Muscle layer of duodenum (tissue), 2 donors: ENCODE measurements around the gene PTAFR.
A peak's percentile ranks its signal among the peaks of the same experiment; 100 is the strongest.
"Not testable (repeated sequence)": the region's sequence is repeated elsewhere in the genome, so short reads cannot be mapped to it uniquely, and the experiment has no call there.

Experiments
- H3K27ac ChIP-seq: one replicate; pipeline ENCODE4 v1.7.0; 2013; ENCODE audit warnings: mild to moderate bottlenecking, low read length
- H3K27me3 ChIP-seq: one replicate; pipeline ENCODE4 v1.7.0; 2013; ENCODE audit warnings: low read depth, mild to moderate bottlenecking, control low read depth, low read length
- H3K36me3 ChIP-seq, 2 donors: one replicate each; pipeline ENCODE4 v1.7.0; 2013; ENCODE audit warnings: low read length in 2 of 2, control low read depth in 1 of 2, mild to moderate bottlenecking in 1 of 2; ENCODE audit not compliant: insufficient read depth in 2 of 2, control insufficient read depth in 1 of 2
- H3K4me1 ChIP-seq, 2 donors: one replicate each; pipeline ENCODE4 v1.7.0; 2013; ENCODE audit warnings: low read length in 2 of 2, mild to moderate bottlenecking in 2 of 2, control low read depth in 1 of 2, moderate library complexity in 1 of 2; ENCODE audit not compliant: insufficient read depth in 2 of 2, control insufficient read depth in 1 of 2
- H3K4me3 ChIP-seq, 2 donors: one replicate each; pipeline ENCODE4 v1.7.0; 2013; ENCODE audit warnings: low read length in 2 of 2, low read depth in 1 of 2, mild to moderate bottlenecking in 1 of 2
- H3K9me3 ChIP-seq, 2 donors: one replicate each; pipeline ENCODE4 v1.7.0; 2013; ENCODE audit warnings: low read length in 2 of 2, control low read depth in 1 of 2, mild to moderate bottlenecking in 1 of 2; ENCODE audit not compliant: control insufficient read depth in 1 of 2
- donor health status: healthy.

The PTAFR gene

DNA sequence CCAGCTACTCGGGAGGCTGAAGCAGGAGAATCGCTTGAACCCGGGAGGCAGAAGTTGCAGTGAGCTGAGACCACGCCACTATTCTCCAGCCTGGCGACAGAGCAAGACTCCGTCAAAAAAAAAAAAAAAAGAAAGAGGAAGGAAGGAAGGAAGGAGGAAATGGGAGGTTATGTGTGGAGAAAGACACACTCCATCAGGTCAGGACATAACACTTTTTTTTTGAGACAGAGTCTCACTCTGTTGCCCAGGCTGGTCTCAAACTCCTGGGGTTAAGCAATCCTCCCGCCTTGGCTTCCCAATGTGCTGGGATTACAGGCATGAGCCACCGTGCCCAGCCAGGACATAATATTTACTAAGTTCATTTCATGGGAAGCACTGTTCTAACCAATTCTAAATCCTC is 36.6 kb downstream of the PTAFR start:
- not testable (repeated sequence) for H3K36me3 ChIP-seq, H3K27ac ChIP-seq, H3K27me3 ChIP-seq, H3K9me3 ChIP-seq, H3K4me3 ChIP-seq, H3K4me1 ChIP-seq

DNA sequence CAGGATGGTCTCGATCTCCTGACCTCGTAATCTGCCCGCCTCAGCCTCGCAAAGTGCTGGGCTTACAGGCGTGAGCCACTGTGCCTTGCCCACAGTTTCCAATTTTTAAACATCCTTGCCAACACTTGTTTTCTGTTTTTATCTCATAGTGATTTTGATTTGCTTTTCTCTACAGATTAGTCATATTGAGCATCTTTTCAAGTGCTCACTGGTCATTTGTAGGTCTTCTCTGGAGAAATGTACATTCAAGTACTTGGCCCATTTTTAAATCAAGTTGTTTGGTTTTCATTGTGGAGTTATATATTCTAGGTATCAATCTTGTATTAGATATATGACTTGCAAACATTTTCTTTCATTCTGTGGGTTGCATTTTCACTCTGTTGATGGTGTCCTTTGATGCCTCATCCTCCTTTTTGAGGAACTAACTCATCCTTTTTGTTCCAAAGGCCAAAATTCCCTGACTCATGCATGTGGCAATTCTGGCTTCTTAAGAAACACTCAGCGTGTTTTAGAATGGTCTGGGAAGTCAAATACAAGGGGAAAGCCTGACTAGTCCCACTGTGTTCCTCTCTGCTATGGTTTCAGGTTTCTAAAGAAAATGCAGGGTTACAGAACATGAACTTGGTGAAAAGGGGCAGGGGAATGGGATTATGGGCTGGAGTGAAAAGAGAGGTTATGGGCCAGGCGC is 37.3 kb downstream of the PTAFR start:
- Histone ChIP-seq H3K27ac (no peak overlapping the region), H3K4me3 (no peak overlapping the region), H3K9me3 (no peaks in the 10 kb centered on the region), H3K27me3 (no peaks in the 10 kb centered on the region), H3K36me3 (no peaks in the 10 kb centered on the region), H3K4me1 (no peaks in the 10 kb centered on the region)

DNA sequence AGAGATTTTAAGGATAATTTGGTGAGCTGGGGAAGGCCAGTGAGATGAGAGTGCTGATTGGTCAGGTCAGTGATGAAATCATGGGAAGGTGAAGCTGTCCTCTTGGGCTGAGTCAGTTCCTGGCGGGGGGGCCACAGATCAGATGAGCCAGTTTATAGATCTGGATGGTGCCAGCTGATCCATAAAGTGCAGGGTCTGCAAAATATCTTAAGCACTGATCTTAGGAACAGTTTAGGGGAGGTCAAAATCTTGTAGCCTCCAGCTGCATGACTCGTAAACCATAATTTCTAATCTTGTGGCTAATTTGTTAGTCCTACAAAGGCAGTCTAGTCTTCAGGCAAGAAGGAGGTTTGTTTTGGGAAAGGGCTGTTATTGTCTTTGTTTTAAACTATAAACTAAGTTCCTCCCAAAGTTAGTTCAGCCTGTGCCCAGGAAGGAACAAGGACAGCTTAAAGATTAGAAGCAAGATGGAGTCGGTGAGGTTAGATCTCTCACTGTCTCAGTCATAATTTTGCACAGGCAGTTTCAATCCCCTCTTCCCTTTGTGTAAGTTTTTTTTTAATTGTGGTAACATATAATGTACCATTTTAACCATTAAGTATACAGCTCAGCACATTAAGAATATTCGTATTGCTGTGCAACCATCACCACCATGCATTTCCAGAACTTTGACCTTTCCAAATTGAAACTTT is 39.4 kb downstream of the PTAFR start:
- no peaks in the 10 kb centered on the region for H3K36me3 ChIP-seq
- no peaks in the 10 kb centered on the region for H3K9me3 ChIP-seq
- H3K27ac ChIP-seq, result no peak overlapping the region
- H3K4me1 ChIP-seq, result no peaks in the 10 kb centered on the region
- no peaks in the 10 kb centered on the region for H3K27me3 ChIP-seq
- no peak overlapping the region for H3K4me3 ChIP-seq

DNA sequence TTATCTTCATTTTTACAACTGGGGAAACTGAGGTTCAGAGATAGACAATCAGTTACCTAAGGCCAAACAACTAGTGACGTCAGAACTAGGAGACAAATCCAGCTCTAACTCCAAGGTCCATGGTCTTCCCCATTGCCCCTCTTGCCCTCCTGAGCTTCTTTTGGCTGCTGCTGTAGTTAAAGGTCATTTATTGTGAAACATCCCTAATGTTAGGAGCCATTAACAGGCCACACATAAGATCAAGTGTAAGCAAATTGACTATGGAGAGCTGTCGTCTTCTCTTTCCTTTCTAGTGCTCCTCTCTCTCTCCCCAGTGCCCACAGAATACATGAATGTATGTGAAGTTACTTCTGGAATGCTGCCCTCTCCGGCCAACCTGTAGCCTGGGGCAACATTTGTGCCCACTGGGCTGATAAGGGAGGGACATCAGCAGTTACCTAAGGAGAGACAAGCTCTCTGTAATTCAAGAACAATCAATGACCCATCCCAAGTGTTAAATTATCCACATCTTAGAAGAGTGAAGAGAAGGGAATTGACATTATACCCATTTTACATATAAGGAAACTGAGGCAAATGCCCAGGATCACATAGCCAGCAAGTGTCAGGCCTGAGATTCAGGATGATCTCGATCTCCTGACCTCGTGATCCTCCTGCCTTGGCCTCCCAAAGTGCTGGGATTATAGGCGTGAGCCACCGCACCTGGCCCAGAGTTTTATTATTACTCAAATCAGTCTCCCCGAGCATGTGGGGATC is 40.1 kb downstream of the PTAFR start:
- no peaks in the 10 kb centered on the region for H3K27me3 ChIP-seq
- no peak overlapping the region for H3K27ac ChIP-seq
- H3K36me3 ChIP-seq, result no peaks in the 10 kb centered on the region
- H3K4me3 ChIP-seq, result no peak overlapping the region
- no peaks in the 10 kb centered on the region for H3K9me3 ChIP-seq
- H3K4me1 ChIP-seq, result no peaks in the 10 kb centered on the region

DNA sequence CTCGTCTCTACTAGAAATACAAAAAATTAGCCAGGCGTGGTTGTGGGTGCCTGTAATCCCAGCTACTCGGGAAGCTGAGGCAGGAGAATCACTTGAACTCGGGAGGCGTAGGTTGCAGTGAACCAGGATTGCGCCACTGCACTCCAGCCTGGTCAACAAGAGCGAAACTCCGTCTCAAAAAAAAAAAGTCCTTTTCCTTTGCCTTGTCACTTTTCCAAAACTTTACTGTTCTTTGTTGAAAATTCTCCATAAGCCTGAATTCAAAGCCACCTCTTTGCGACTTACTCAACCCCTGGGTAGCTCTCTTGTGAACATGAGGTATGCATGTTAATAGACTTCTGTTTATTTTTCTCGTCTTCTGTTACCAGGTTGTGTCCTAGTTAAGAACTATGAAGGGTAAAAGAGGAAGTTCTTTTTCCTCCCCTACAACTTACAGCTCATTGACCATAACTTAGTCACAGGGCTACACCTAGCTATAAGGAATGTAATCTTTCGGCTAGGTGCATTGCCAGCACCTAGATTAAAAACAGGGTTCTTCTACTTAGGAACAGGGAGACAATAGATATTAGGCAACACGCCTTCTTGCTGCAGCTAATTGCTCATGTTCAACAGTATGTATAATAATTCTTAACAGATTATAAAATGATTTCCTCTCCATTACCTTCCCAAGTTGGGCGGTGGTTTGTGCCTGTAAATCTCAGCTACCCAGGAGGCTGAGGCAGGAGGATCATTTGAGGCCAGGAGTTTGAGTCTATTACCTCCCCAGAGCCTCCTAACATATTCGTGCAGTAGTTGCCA is 40.9 kb downstream of the PTAFR start:
- Histone ChIP-seq H3K9me3 (no peaks in the 10 kb centered on the region), H3K27ac (no peak overlapping the region), H3K4me3 (no peak overlapping the region), H3K4me1 (no peaks in the 10 kb centered on the region), H3K27me3 (no peaks in the 10 kb centered on the region), H3K36me3 (no peaks in the 10 kb centered on the region)

DNA sequence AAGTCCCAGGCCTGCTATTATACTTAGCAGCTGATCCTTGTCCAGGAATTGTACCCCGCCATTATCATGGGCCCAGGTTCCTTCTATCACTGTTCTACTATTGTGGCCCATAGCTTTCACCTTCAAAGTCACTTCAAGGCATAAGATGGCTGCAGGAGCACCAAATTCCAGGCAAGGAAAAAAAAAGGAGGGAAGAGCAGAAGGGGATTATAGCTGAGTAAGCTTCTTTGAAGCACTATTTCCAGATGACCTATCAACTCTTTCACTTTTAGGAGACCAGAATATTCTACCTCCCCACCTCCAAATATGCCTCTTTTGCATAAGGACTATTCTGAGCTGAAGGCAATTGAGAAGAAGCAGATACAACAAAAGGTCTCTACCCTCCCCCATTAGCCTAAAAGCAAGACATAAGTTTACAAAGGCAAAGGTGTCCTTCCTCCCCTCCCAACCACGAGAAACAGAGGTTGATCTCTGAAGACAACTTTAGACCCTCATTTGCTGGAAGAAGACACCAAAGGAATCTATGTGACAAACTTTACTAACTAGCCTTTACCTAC is 41.8 kb downstream of the PTAFR start:
- Histone ChIP-seq H3K4me1 (no peaks in the 10 kb centered on the region), H3K27ac (no peak overlapping the region), H3K4me3 (no peak overlapping the region), H3K36me3 (no peaks in the 10 kb centered on the region), H3K27me3 (no peaks in the 10 kb centered on the region), H3K9me3 (no peaks in the 10 kb centered on the region)

DNA sequence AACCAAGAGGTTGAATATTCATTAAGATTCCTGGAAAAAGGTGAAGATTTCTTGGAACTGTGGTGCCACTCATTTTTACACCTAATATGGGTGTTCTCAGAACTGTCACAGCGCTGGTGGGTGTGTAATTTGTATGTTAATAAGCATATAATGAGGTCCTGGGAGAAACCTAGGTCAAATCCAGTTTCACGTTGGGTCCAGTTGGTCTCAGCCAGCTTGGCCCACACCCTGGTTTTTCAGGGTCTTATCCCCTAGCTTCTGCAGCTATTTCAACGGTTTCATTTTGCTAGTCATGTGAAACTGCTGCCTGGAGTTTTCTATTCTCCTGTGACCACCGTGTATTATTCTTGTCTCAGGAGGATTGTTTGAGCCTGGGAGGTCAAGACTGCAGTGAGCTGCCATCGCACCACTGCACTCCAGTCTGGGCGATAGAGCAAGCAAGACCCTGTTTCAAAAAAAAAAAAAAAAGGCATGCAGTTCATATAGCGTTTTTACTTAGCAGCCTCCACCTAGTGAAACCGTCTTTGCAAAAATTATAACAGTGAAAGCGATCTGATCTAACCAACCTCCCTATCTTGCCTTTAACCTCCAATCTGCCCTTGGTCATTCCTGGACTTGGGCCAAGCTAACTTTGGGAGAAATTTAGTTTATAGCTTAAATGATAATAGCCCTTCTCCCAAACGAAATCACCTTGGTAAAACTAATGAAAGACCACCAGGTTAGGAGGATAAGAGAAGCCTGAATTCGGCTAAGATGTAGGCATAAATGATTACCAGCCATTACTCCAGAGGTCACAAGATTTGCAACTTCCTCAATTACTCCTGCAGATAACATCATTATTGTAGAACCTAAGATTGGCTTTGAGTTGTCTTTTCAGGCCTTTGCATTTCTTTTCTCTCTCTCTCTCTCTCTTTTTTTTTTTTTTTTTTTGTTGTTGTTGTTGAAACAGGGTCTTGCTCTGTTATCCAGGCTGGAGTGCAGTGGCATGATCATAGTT is 44.0 kb downstream of the PTAFR start:
- Histone ChIP-seq H3K9me3 (no peaks in the 10 kb centered on the region), H3K4me3 (no peak overlapping the region), H3K36me3 (no peaks in the 10 kb centered on the region), H3K27ac (no peak overlapping the region), H3K4me1 (peaks cover 0 to 3% of the 10 kb centered on the region in 2 donors), H3K27me3 (no peaks in the 10 kb centered on the region)

DNA sequence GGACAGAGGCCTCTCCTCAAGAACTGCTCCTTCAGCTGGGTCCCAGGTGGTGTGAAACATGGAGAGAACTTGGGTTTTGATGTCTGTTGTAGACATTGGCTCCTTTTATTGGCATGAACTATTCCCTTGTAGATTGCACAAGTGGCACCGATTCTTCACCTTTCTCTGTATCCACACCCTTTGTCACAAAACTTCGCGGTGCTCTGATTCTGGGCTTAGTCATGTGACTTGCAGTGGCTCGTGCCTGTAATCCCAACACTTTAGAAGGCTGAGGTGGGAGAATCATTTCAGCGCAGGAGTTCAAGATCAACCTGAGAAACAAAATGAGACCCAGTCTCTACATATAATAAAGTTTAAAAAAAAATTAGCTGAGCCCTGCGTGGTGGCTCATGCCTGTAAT is 45.6 kb downstream of the PTAFR start:
- Histone ChIP-seq H3K27me3 (no peaks in the 10 kb centered on the region), H3K9me3 (no peaks in the 10 kb centered on the region), H3K4me1 (peaks cover 0 to 3% of the 10 kb centered on the region in 2 donors), H3K4me3 (no peak overlapping the region), H3K27ac (no peak overlapping the region), H3K36me3 (no peaks in the 10 kb centered on the region)

DNA sequence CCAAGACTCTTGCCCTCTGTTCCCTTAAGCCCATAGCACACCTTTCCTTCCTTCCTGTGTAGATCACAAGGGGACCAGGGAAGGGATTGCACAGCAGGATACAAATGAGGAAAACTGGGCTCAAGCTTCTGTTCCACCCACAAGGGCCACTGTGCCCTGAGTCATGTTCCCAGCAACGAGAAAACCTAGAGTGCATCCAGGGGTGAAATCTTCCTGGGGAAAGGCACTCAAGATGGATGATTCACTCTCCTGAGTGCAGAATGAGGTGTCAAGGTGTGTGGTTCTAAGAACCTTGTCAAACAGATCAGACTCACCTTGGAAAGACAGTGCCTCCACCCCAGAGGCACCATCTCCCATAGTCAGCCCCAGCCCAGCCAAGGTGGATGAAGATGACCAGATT is 47.3 kb downstream of the PTAFR start:
- H3K27ac ChIP-seq, result no peak overlapping the region
- H3K9me3 ChIP-seq, result no peaks in the 10 kb centered on the region
- H3K4me1 ChIP-seq, result peaks cover 0 to 3% of the 10 kb centered on the region in 2 donors
- H3K36me3 ChIP-seq, result no peaks in the 10 kb centered on the region
- H3K4me3 ChIP-seq, result no peak overlapping the region
- no peaks in the 10 kb centered on the region for H3K27me3 ChIP-seq

DNA sequence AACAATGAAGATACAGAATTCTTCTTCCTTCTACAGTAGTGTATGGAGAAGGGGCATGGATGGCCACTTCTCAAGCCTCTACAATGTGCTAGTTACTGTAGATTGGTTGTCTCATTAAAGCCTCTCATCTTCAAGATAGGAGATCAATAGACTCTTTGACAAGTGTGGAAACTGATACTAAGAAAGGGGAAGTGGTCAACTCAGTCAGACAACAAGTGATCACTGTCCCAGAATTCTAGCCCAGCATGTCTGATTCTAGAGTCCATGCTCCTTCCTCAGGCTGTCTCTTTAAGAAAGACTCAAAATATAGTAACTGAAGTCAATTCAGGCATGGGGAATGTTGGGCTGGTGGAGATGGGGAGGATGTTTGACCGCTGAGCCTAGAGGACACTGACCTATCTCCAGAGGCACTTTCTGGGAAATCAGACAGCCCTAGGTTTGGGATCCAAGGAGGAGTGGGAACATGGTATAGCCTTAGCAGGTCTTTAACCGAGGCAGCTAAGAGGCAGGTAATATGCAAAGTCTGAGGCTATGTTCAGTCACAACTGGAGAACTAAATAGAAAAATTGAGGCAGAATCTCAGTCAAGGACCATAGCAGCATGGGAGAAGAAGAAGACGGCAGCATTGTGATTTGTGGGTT is 48.8 kb downstream of the PTAFR start:
- Histone ChIP-seq H3K27ac (peak overlapping the region; percentile 72), H3K4me3 (no peak overlapping the region), H3K4me1 (peaks cover 0 to 3% of the 10 kb centered on the region in 2 donors)

More for the DNA sequence above, 48.8 kb downstream of the PTAFR start:
- Histone ChIP-seq H3K27me3 (no peaks in the 10 kb centered on the region), H3K9me3 (no peaks in the 10 kb centered on the region), H3K36me3 (no peaks in the 10 kb centered on the region)
